Measurements from ENCODE around the gene ENOX1. TPM values are rescaled to one million over a fixed set of nuclear protein-coding genes. Genes with fewer than 3 reads are reported as not detected.
"Not testable (repeated sequence)": the region's sequence is repeated elsewhere in the genome, so short reads cannot be mapped to it uniquely, and the experiment has no call there.

The ENOX1 gene
- total RNA-seq, 1 experiment from 2014 or later: not detected

GRCh38 chr13:43441464-43441863, 345.3 kb downstream of the ENOX1 start:
- no peak for DNase-seq (ENCODE audit: low read depth)
- in situ Hi-C loops (cut with HindIII; ENCODE audit: low pct_unique_long_range_greater_than_20kb, low sequenced_read_pairs): no loop called here

- DNase-seq (ENCODE audit: low read depth): no peak
- in situ Hi-C loops (cut with HindIII; ENCODE audit: low pct_unique_long_range_greater_than_20kb, low sequenced_read_pairs): no loop called here
Observed at GRCh38 chr13:43434191-43434590, 352.6 kb downstream of the ENOX1 start.

GRCh38 chr13:43433691-43434141, 353.1 kb downstream of the ENOX1 start:
- DNase-seq (ENCODE audit: low read depth): no peak
- in situ Hi-C loops (cut with HindIII; ENCODE audit: low pct_unique_long_range_greater_than_20kb, low sequenced_read_pairs): no loop called here

GRCh38 chr13:43432958-43433357, 353.8 kb downstream of the ENOX1 start:
- DNase-seq (ENCODE audit: low read depth): no peak
- in situ Hi-C loops (cut with HindIII; ENCODE audit: low pct_unique_long_range_greater_than_20kb, low sequenced_read_pairs): no loop called here

GRCh38 chr13:43431841-43432240, 354.9 kb downstream of the ENOX1 start:
- in situ Hi-C loops (cut with HindIII; ENCODE audit: low pct_unique_long_range_greater_than_20kb, low sequenced_read_pairs): no loop called here
- DNase-seq (ENCODE audit: low read depth): no peak

GRCh38 chr13:43431290-43431716, 355.5 kb downstream of the ENOX1 start:
- no peak for DNase-seq (ENCODE audit: low read depth)
- in situ Hi-C loops (cut with HindIII; ENCODE audit: low pct_unique_long_range_greater_than_20kb, low sequenced_read_pairs): no loop called here

- no peak for DNase-seq (ENCODE audit: low read depth)
- in situ Hi-C loops (cut with HindIII; ENCODE audit: low pct_unique_long_range_greater_than_20kb, low sequenced_read_pairs): no loop called here
Observed at GRCh38 chr13:43428545-43429296, 358.1 kb downstream of the ENOX1 start.

- in situ Hi-C loops (cut with HindIII; ENCODE audit: low pct_unique_long_range_greater_than_20kb, low sequenced_read_pairs): no loop called here
- DNase-seq (ENCODE audit: low read depth): no peak
Observed at GRCh38 chr13:43426355-43426754, 360.4 kb downstream of the ENOX1 start.

GRCh38 chr13:43425234-43425633, 361.5 kb downstream of the ENOX1 start:
- DNase-seq (ENCODE audit: low read depth): no peak

GRCh38 chr13:43424412-43424811, 362.4 kb downstream of the ENOX1 start:
- DNase-seq (ENCODE audit: low read depth): peak; percentile 23

More at GRCh38 chr13:43425234-43425633, 361.5 kb downstream of the ENOX1 start:
- in situ Hi-C loops (cut with HindIII; ENCODE audit: low pct_unique_long_range_greater_than_20kb, low sequenced_read_pairs): no loop called here

GRCh38 chr13:43422116-43422515, 364.7 kb downstream of the ENOX1 start:
- in situ Hi-C loops (cut with HindIII; ENCODE audit: low pct_unique_long_range_greater_than_20kb, low sequenced_read_pairs): no loop called here

More at GRCh38 chr13:43424412-43424811, 362.4 kb downstream of the ENOX1 start:
- in situ Hi-C loops (cut with HindIII; ENCODE audit: low pct_unique_long_range_greater_than_20kb, low sequenced_read_pairs): no loop called here

GRCh38 chr13:43416842-43417241, 369.9 kb downstream of the ENOX1 start:
- in situ Hi-C loops (cut with HindIII; ENCODE audit: low pct_unique_long_range_greater_than_20kb, low sequenced_read_pairs); DNase-seq (ENCODE audit: low read depth): not testable (repeated sequence)

More at GRCh38 chr13:43422116-43422515, 364.7 kb downstream of the ENOX1 start:
- no peak for DNase-seq (ENCODE audit: low read depth)

GRCh38 chr13:43416408-43416807, 370.4 kb downstream of the ENOX1 start:
- in situ Hi-C loops (cut with HindIII; ENCODE audit: low pct_unique_long_range_greater_than_20kb, low sequenced_read_pairs); DNase-seq (ENCODE audit: low read depth): not testable (repeated sequence)

- DNase-seq (ENCODE audit: low read depth); in situ Hi-C loops (cut with HindIII; ENCODE audit: low pct_unique_long_range_greater_than_20kb, low sequenced_read_pairs): not testable (repeated sequence)
Observed at GRCh38 chr13:43415903-43416391, 370.8 kb downstream of the ENOX1 start.

GRCh38 chr13:43414111-43414510, 372.7 kb downstream of the ENOX1 start:
- DNase-seq (ENCODE audit: low read depth): no peak
- in situ Hi-C loops (cut with HindIII; ENCODE audit: low pct_unique_long_range_greater_than_20kb, low sequenced_read_pairs): no loop called here

GRCh38 chr13:43411741-43412140, 375.0 kb downstream of the ENOX1 start:
- DNase-seq (ENCODE audit: low read depth): no peak
- in situ Hi-C loops (cut with HindIII; ENCODE audit: low pct_unique_long_range_greater_than_20kb, low sequenced_read_pairs): no loop called here

- in situ Hi-C loops (cut with HindIII; ENCODE audit: low pct_unique_long_range_greater_than_20kb, low sequenced_read_pairs): no loop called here
- DNase-seq (ENCODE audit: low read depth): no peak
Observed at GRCh38 chr13:43411211-43411610, 375.6 kb downstream of the ENOX1 start.

GRCh38 chr13:43408274-43408673, 378.5 kb downstream of the ENOX1 start:
- in situ Hi-C loops (cut with HindIII; ENCODE audit: low pct_unique_long_range_greater_than_20kb, low sequenced_read_pairs): no loop called here
- no peak for DNase-seq (ENCODE audit: low read depth)

- no peak for DNase-seq (ENCODE audit: low read depth)
- in situ Hi-C loops (cut with HindIII; ENCODE audit: low pct_unique_long_range_greater_than_20kb, low sequenced_read_pairs): no loop called here
Observed at GRCh38 chr13:43407023-43407581, 379.7 kb downstream of the ENOX1 start.
